A673 (cell line): Measurements from ENCODE around the gene USH1C. TPM values are rescaled to one million over a fixed set of nuclear protein-coding genes. Genes with fewer than 3 reads are reported as not detected.

ENCODE experiments used
- BruUV-seq: library from RNA; stranded (reverse); fragments of 400-500 nt; replicated peaks from 2 replicates; lab custom pipeline; 2021; lab: Mats Ljungman, UMichigan
- CTCF ChIA-PET: fragments of 300-600 bp; sonication (Branson Sonifier 250); formaldehyde crosslinking; loops from one replicate; lab custom pipeline; 2022; ENCODE audit warnings: antibody characterized with exemption; lab: Charles Lee
- POLR2A ChIA-PET: fragments of 300-600 bp; sonication (Branson Sonifier 250); formaldehyde crosslinking; loops from one replicate; lab custom pipeline; 2022; ENCODE audit warnings: antibody characterized with exemption; ENCODE audit not compliant: low non-redundant PET; lab: Charles Lee
- DNase-seq: peaks from one replicate; pipeline ENCODE4 v3.0.0-alpha.2; 2015; ENCODE audit warnings: low spot score
- H3K27ac ChIP-seq: fragments of 200-600 bp; sonication (generic); 2 replicates; pipeline ENCODE4 v1.5.1; 2016; ENCODE audit warnings: mixed run types, low read depth, mild to moderate bottlenecking, mixed read lengths, antibody characterized with exemption, low read length; ENCODE audit not compliant: poor library complexity, severe bottlenecking
- H3K27me3 ChIP-seq: fragments of 200-600 bp; sonication (generic); replicated peaks from 2 replicates; pipeline ENCODE4 v1.6.1; 2017; ENCODE audit warnings: mixed run types, low read depth, mild to moderate bottlenecking, mixed read lengths, antibody characterized with exemption, low read length; ENCODE audit not compliant: insufficient read depth, poor library complexity
- H3K36me3 ChIP-seq: fragments of 200-600 bp; sonication (generic); 2 replicates; pipeline ENCODE4 v1.6.1; 2016; ENCODE audit warnings: mixed run types, mild to moderate bottlenecking, mixed read lengths, antibody characterized with exemption, low read length; ENCODE audit not compliant: insufficient read depth, poor library complexity, severe bottlenecking
- H3K4me1 ChIP-seq: fragments of 200-600 bp; sonication (generic); 2 replicates; pipeline ENCODE4 v1.6.1; 2017; ENCODE audit warnings: mixed run types, mild to moderate bottlenecking, mixed read lengths, antibody characterized with exemption, low read length; ENCODE audit not compliant: insufficient read depth, poor library complexity, severe bottlenecking
- H3K4me3 ChIP-seq: fragments of 200-600 bp; sonication (generic); 2 replicates; pipeline ENCODE4 v1.5.1; 2016; ENCODE audit warnings: low read depth, mixed run types, mild to moderate bottlenecking, mixed read lengths, low read length; ENCODE audit not compliant: poor library complexity, severe bottlenecking
- H3K9me3 ChIP-seq: fragments of 200-600 bp; sonication (generic); 2 replicates; pipeline ENCODE4 v1.6.1; 2016; ENCODE audit warnings: mixed run types, low read depth, mild to moderate bottlenecking, mixed read lengths, antibody characterized with exemption, low read length; ENCODE audit not compliant: poor library complexity, severe bottlenecking
- CTCF ChIP-seq: fragments of 300-800, 200-600 bp; sonication (generic); conservative IDR thresholded peaks from 2 replicates; pipeline ENCODE4 v1.5.1; 2017; ENCODE audit warnings: low read depth, mild to moderate bottlenecking, antibody characterized with exemption, low read length, moderate library complexity, mixed read lengths
- EZH2 ChIP-seq: fragments of 200-600 bp; sonication (generic); IDR thresholded peaks from 2 replicates; pipeline ENCODE4 v1.6.1; 2017; ENCODE audit warnings: borderline replicate concordance, low read depth, mild to moderate bottlenecking, mixed read lengths, antibody characterized with exemption, low read length; ENCODE audit not compliant: poor library complexity, severe bottlenecking
- intact Hi-C: fragments of 100-400 bp; cut with micrococcal nuclease; formaldehyde crosslinking; loops from one replicate; pipeline ENCODE4 v1.10.0; 2022; ENCODE audit not compliant: unreplicated experiment
- total RNA-seq: library from RNA; stranded (reverse); gene quantifications from 2 replicates; pipeline ENCODE4 v1.2.3, GENCODE V29; 2021

Gene USH1C
- total RNA-seq, 1 experiment from 2014 or later = not detected

GRCh38 chr11:17552392-17553248, 8.4 kb upstream of the USH1C start:
- Histone ChIP-seq H3K36me3 (no peaks in the 10 kb centered on the region), H3K27me3 (no peaks in the 10 kb centered on the region), H3K9me3 (no peaks in the 10 kb centered on the region), H3K4me1 (no peaks in the 10 kb centered on the region), H3K27ac (no peak overlapping the region), H3K4me3 (no peak overlapping the region)
- TF ChIP-seq CTCF = no peak
- TF ChIP-seq EZH2 = no peak
- BruUV-seq = no TSS peak
- ChIA-PET CTCF (no interaction called here), POLR2A (no interaction called here)
- intact Hi-C loops = no loop called here
- no peak for DNase-seq

GRCh38 chr11:17552041-17552355, 7.8 kb upstream of the USH1C start:
- Histone ChIP-seq H3K4me1 (no peaks in the 10 kb centered on the region), H3K27ac (no peak overlapping the region), H3K36me3 (no peaks in the 10 kb centered on the region), H3K4me3 (no peak overlapping the region), H3K27me3 (no peaks in the 10 kb centered on the region), H3K9me3 (no peaks in the 10 kb centered on the region)
- BruUV-seq = no TSS peak
- ChIA-PET POLR2A (no interaction called here), CTCF (no interaction called here)
- intact Hi-C loops = no loop called here
- DNase-seq = no peak
- TF ChIP-seq CTCF (no peak), EZH2 (no peak)

DNA sequence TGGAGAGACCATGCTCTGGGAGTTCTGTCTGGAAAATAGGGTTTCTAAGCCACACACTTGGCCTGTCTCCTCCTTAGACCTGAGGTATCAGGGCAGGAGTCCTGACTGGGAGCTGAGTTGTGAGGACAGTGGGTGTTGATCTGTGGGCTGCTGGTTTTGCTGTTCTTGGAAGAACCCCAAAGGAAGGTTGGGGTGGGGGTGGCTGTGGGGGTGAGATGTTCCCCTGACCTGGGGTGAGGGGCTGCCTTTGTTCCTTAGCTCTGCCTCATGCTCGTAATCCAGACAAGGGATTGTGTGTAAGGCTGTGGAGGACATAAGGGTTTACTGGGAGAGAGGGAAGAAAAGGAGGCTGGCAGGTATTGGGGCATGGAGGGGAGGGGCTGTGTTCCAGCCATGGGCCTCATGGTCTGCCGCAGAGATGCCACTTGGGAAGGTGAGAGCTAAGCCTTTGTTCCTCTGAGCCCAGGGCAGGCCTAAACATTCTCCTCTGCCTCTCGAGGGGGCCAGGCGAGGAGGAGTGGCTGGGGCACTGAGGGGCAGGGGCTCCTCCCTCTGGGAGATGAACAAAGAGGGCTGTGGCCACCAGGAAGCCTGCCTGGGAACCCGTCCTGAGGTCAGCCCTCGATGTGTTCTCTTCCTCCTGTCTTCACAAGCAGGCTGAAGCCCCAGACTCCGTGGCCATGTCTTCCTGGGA, 7.3 kb upstream of the USH1C start:
- no peak for TF ChIP-seq CTCF
- TF ChIP-seq EZH2 = no peak
- Histone ChIP-seq H3K27ac (no peak overlapping the region), H3K36me3 (no peaks in the 10 kb centered on the region), H3K27me3 (no peaks in the 10 kb centered on the region), H3K9me3 (no peaks in the 10 kb centered on the region), H3K4me1 (no peaks in the 10 kb centered on the region), H3K4me3 (no peak overlapping the region)
- ChIA-PET POLR2A (no interaction called here), CTCF (no interaction called here)
- no peak for DNase-seq
- intact Hi-C loops = no loop called here
- BruUV-seq = no TSS peak
